AG09309 (cell line): ENCODE measurements around the gene COL6A1.
"Not testable (repeated sequence)": the region's sequence is repeated elsewhere in the genome, so short reads cannot be mapped to it uniquely, and the experiment has no call there.

ENCODE experiments used
- DNase-seq: peaks from one replicate; pipeline ENCODE4 v3.0.0-alpha.2; 2010; ENCODE audit warnings: low read depth
- H3K4me3 ChIP-seq: 2 replicates; pipeline ENCODE4 v1.5.1; 2011; ENCODE audit warnings: mild to moderate bottlenecking, low read depth, low read length, moderate library complexity; ENCODE audit not compliant: control insufficient read depth
- CTCF ChIP-seq: IDR thresholded peaks from 2 replicates; pipeline ENCODE4 v1.5.1; 2011; ENCODE audit warnings: mild to moderate bottlenecking, low read depth, low read length, inconsistent platforms; ENCODE audit not compliant: insufficient read depth, control insufficient read depth; ENCODE audit errors: missing control alignments

The COL6A1 gene

GRCh38 chr21:46003575-46004007, 22.0 kb downstream of the COL6A1 start:
- TF ChIP-seq CTCF = no peak
- H3K4me3 ChIP-seq = no peak overlapping the region
- DNase-seq = no peak

GRCh38 chr21:46004168-46004861, 22.7 kb downstream of the COL6A1 start:
- H3K4me3 ChIP-seq = no peak overlapping the region
- TF ChIP-seq CTCF = no peak
- DNase-seq = no peak

DNA sequence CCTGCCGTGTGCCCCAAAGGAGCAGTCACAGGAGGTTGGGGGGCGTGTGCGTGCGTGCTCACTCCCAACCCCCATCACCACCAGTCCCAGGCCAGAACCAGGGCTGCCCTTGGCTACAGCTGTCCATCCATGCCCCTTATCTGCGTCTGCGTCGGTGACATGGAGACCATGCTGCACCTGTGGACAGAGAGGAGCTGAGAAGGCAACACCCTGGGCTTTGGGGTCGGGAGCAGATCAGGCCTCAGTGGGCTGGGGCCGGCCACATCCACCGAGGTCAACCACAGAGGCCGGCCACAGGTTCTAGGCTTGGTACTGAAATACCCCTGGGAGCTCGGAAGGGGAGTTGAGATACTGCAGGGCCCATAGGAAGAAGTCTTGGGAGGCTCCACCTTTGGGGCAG, 23.5 kb downstream of the COL6A1 start:
- TF ChIP-seq CTCF = no peak
- H3K4me3 ChIP-seq = no peak overlapping the region
- DNase-seq = no peak

- TF ChIP-seq CTCF = no peak
- no peak overlapping the region for H3K4me3 ChIP-seq
- no peak for DNase-seq
Observed at GRCh38 chr21:46005481-46005881, 23.9 kb downstream of the COL6A1 start.

- not testable (repeated sequence) for DNase-seq, H3K4me3 ChIP-seq
Observed at GRCh38 chr21:46005894-46006546, 24.4 kb downstream of the COL6A1 start.

DNA sequence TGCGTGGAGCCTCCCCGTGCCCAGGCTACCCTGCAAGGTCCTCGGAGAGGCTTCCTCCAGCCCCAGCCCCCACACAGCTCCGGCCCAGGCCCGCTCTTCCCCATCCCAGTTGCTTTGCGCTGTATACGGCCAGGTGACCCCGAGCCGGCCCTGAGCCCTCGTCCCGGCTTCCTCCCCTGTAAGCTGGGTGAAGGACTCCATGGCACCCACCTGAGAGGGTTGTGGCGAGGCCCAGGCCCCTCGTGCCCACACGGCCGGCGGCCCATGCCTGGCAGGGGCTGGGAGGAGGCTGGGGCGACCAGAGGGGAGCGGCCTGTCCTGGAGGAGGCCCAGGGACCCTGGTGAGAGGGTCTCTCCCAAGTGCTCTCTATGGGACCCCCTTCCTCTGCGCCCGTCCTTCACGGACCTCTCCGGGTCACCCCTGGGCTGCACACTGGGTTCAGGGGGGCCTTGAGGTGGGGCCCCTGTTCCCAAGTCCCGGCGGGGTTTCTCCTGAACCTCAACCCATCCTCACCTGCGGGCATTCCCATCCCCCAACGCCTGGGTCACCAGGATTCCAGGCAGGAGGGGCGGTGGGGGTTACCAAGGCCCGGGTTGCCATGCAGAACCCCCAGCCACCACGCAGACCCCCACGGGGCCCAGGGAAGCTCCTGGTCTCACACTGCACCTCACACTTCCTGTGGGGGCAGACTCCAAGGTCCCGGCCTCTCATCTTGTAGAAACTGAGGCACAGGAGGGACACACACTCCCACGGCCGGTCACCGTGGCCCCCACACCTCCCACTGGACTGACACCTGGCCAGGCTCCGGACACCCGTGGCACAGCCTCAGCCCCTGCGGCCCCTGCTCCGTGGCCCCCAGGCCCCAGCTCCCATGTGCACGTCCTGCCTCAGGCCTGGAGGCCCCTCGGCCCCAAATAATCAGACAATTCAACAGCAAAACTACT, 25.2 kb downstream of the COL6A1 start:
- no peak overlapping the region for H3K4me3 ChIP-seq
- no peak for TF ChIP-seq CTCF
- no peak for DNase-seq
